Fibroblast of villous mesenchyme (primary cell): Measurements from ENCODE around the gene STAC. TPM values are rescaled to one million over a fixed set of nuclear protein-coding genes. Genes with fewer than 3 reads are reported as not detected.

ENCODE experiments used
- DNase-seq: peaks from one replicate; pipeline ENCODE4 v3.0.0-alpha.2; 2010; ENCODE audit warnings: low read depth
- H3K4me3 ChIP-seq: 2 replicates; pipeline ENCODE4 v1.5.1; 2011; ENCODE audit warnings: low read depth, mild to moderate bottlenecking, low read length
- CTCF ChIP-seq: IDR thresholded peaks from 2 replicates; pipeline ENCODE4 v1.5.1; 2012; ENCODE audit warnings: low read depth, mild to moderate bottlenecking, low read length; ENCODE audit not compliant: insufficient read depth
- total RNA-seq: library from RNA; depleted of rRNA; stranded (reverse); fragments of >200 nt; gene quantifications from 2 replicates; pipeline ENCODE4 v1.2.3, GENCODE V29; 2012

The STAC gene
- total RNA-seq, 1 donor, result 0.43 TPM

- no peak for DNase-seq
- no peak for TF ChIP-seq CTCF
- H3K4me3 ChIP-seq, result no peak overlapping the region
Observed at GRCh38 chr3:36546226-36546625, 165.9 kb downstream of the STAC start.

GRCh38 chr3:36548712-36549111 lies 168.4 kb downstream of the STAC start:
- TF ChIP-seq CTCF, result no peak
- no peak overlapping the region for H3K4me3 ChIP-seq
- no peak for DNase-seq

- TF ChIP-seq CTCF, result no peak
- H3K4me3 ChIP-seq, result no peak overlapping the region
- no peak for DNase-seq
Observed at GRCh38 chr3:36557021-36557707, 176.9 kb downstream of the STAC start.

GRCh38 chr3:36557708-36558421 lies 177.6 kb downstream of the STAC start:
- no peak for DNase-seq
- no peak for TF ChIP-seq CTCF
- H3K4me3 ChIP-seq, result no peak overlapping the region

GRCh38 chr3:36558961-36559360 lies 178.7 kb downstream of the STAC start:
- H3K4me3 ChIP-seq, result no peak overlapping the region
- DNase-seq, result no peak
- TF ChIP-seq CTCF, result no peak

GRCh38 chr3:36560685-36561084 lies 180.4 kb downstream of the STAC start:
- TF ChIP-seq CTCF, result no peak
- DNase-seq, result no peak
- H3K4me3 ChIP-seq, result no peak overlapping the region
